Right forelimb (tissue), 1 donor: ENCODE measurements around the gene CFAP100.

Experiments used
- DNase-seq: peaks from one replicate; pipeline ENCODE4 v3.0.0-alpha.2; 2018

CFAP100 gene

DNA sequence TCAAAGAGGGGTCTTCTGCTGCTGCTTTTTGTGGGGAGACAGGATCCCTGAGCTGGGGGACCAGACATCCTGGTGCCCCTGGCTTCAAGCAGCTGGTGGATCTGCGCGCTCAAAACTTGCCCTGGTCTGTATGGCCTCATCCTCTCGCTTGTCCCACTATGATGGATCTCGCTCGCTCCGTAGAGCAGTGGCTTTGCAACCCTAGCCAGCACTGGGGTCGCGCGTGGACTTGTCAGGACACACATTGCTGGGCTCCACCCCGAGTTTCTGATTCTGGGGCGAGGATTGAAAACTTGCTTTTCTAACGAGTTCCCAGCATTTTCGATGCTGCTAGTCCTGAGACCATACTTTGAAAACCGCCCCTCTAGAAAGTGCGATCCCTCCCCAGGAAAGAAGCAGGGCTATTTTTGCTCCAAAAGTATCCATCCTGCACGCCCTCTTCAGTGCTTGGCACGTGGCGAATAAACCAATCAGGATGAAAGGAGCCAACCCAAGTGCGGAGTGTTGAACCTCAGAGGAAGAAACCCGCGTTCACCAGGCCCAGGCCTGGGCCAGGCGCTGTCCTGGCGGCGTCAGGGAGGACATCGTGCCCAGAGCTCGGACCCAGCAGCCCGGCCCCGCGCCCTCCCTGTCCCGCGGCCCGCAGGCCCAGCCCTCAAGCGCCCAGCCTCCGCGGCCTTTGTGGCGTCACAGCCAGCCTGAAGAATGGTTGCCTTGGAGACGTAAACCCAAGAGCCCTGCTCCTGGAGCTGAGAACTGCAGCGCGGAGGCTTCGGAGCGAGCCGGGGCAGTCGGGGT is at the start of gene CFAP100:
Gene CFAP100 (plus strand): TSS at position 731 of the 798 bp plus-strand sequence. CDS start 1,092 bp downstream, outside the sequence.
- DNase-seq = peak; percentile 58

DNA sequence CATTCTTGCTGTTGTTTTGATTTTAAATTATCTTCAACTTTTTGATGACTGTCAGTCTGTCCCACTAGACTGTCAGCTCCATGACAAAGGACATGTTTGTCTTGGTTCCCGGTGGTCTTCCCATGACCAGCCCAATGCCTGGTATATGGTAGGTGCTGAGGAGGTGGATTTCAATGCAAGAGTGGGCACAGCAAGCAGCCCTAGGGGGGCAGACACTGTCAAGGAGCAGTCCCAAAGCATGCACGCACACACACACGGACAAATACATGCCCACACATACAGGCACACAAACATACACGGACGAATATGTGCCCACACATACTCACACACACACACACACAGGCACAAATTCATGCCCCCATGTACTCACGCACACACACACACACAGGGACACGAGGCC is 49.5 kb upstream of the CFAP100 start:
- peak; percentile 15 for DNase-seq

DNA sequence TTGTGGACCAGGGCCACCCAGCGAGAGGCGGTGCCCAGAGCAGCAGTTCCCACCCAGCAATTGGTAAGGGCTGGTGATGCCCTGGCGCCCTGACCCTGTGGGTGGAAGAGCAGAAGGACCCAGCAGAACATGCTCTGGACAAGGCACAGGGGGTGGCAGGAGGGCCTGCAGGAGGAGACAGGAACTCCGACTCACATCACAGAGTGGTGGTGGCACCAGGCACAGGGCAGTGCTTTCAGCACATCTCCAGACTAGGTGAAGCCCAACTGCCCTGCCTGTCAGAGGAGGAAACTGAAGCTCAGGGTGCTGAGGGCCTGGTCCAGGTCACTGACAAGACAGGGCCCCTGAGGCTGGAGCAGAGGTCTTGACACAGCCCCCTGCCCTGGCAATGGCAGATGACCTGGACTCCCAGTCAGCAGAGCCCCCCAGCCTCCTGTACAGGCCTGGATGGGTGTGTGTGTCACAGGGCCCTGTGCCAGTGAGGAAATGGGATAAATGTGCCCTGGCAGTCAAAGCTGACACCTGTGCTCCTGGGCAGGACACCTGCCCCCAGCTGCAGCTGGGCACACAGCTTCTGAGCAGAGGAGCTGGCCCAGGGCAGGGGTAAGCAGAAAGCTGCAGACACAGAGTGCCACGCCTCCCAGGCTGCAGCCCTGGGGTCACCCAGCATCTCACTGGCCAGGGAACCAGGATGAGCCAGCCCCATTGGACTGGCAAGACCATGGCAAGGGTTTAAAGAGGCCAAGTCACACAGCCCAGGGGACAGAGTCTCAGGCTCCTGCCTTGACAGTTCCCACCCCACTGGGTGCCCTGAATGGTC is 48.9 kb upstream of the CFAP100 start:
- DNase-seq = peak; percentile 36

- DNase-seq = no peak
These were observed 48.2 kb upstream of the CFAP100 start for GRCh38 chr3:126346466-126346865.

DNA sequence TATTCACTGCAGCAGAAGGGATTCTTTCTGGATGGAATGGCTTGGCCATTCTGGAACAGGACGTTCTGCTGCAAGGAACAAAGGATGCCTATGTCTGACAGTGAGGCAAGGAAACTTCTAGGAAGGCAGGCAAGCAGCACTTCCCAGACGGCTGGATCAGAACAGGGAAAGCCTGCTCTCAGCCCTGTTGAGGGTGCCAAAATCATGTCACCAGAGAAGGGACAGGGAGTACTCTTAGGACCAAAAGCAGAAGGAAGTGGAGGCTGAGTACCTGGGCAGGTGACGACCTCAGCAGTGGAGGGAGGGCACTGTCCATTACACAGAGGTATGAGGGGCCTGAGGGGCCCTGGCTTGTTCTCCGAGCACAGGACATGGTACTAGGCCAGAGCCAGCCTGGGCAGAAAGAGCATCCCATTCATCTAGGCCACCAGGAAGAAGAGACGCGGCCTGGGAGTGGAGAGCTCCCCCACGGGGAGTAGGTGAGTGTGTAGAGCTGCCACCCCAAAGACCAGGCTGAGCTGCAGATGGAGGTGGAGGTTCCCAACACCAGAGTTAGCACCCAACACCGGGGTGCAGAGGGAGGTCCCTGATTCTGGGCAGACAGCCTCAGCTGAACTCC is 47.1 kb upstream of the CFAP100 start:
- peak; percentile 15 for DNase-seq

DNA sequence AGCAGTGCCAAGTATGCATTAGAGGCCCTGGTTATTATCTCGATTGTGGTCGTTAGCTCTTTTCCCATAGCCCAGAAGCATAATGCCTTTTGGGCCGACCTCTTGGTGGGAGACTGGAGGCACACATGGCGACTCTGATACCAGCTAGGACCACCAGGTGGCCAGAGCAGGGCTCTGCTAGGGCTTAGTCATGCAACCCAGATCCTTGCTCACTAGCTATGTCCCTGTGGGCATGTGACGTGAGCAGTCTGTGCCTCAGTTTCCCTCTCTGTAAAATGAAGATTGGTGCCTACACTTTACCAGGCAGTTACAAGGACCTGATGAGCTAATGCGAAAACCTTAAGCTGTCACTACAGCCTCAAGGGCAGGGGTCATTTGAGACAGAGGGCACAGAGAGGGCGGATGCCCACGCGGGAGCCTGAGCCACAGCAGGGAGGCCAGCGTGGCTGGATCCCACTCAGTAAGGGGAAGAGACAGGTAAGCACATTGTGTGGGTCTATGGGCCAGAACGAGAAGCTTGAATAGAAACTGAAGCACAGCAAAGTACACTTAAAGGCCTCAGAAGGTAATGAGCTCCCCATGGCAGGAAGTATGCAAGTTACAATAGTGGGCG is 46.3 kb upstream of the CFAP100 start:
- peak; percentile 12 for DNase-seq

GRCh38 chr3:126349071-126349470 is 45.6 kb upstream of the CFAP100 start:
- peak; percentile 5 for DNase-seq

- DNase-seq = peak; percentile 41
These were observed 44.9 kb upstream of the CFAP100 start for GRCh38 chr3:126349611-126350501.

DNA sequence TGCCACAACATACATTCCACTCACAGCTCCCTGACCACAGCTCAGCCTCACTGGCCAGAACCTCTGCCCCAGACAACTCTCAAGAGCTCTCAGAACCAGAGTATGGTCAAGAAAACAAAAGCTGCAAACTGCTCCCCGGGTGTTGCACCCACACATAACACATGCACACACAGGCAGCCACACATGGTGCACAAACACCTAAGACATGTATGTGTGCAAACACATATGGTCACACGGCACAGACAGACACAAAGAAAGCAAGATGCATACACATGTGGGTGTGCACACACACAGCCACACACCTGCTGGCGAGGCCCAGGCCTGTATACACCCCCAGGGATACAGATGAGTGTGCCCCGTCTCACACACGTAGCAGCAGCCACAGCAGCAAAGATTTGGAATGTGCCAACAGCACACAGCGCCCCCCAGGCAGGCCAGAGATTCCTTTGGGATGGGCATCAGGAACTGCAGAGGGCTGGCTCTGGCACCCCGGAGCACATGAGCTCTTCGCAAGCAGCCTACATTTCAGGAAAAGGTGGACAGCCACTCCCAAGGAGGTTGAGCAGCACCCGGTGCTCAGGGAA is 44.1 kb upstream of the CFAP100 start:
- DNase-seq = peak; percentile 26

DNA sequence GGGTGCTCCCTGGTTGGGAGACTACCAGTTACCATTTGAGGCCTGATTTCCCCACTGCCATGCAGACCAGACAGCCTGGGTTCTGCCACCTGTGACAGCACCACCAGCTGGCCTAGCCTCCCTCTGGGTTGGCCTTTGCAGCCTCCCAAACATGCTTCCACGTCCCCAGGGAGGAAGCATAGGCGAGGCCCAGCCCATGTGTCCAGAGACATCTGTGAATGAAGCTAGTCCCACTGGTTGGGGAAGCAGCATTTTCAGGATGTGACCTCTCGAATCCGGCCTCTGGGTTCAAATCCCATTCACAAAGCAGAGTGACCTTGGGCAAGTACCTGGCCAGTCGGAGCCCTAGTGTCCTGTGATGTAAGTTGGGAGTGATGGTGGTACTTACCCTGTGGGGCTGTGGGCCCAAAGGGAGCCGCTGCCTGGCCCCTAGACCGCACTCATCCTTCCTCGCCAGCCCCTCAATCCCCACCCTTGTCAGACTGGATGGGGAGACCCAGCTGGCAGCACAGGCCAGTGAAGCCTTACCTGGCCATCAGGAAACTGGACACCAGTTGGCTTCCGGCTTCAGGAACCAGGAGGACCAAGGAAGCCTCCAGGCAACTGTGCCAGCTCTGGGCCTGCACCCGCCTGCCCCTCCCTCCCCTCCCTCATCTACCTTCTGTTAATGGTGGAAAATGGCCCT is 43.5 kb upstream of the CFAP100 start:
- DNase-seq = peak; percentile 20

DNA sequence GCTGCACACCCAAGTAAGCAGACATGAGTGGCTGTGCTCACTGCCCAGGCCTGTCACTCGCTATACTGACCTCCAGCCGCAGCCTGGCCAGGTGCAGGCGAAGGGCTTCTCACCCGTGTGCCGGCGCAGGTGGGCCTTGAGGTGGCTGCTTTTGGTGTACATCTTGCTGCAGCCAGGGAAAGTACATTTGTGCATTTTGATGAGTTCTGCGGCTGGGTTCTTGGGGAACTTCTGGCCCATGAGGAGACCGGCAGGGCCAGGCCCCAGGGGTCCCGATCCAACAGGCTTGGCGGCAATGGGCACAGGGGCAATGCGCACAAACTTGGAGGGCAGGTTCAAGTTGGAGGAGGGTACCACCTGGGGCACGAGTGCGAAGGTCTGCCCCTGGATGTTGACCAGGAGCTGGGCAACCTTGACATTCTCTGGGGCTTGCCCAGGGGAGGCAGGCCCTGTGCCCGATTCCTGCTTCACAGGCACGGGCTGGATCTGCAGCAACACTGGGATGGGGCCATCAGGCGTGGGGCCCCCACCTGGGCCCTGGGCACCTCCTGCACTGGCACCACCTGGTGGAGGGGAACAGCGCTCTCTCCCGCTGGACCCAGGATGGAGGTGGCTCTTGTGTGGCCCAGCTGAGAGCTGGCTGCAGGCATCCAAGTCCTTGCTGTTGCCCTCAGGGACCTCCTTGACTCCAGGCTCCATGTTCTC is 42.8 kb upstream of the CFAP100 start:
- DNase-seq = no peak

DNA sequence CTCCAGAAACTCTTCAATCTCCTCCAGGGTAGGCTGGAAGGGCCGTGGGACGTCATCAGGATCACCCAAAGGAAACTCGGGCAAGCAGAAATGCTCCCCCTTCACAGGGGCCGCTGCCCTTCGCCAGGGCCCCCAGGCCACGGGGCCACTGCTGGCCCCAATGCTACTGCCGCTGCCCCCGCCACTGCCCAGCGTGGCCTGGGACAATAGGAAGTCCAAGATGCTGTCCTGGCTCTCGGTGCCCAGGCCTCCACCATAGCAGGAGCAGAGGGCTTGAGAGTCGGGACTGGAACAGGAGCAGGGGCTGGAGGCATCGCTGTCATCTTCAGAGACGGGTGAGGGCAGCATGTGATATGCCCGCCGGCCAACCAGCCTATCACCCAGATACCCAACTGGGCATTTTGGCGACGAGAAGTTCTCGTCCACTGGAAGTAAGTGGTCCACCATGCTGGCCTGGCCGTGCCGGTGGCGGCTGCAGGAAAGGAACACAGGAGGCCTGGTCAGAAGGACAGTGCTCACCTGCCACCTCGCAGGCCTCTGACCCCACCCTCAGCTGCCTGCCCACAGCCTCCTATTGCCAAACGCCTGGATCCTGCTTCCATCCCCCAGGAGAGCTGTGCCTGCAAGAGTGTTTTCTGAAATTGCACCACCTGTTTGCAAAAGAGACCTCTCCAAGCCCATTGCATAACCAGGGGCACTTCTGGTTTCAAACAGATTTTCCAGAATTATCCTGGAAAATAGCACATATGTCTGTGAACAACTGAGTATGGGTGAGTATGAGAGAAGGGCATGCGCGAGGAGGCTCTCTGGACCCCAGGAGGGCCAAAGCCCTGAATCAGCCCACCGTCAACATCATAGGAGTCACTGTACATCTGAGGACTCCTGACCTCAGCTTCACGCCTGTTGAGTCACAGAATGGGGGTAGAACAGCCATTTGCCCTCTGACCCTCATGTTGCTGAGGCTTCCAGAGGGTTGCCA is 41.9 kb upstream of the CFAP100 start:
- no peak for DNase-seq

GRCh38 chr3:126353694-126354321 is 40.9 kb upstream of the CFAP100 start:
- no peak for DNase-seq

GRCh38 chr3:126354776-126355175 is 39.9 kb upstream of the CFAP100 start:
- no peak for DNase-seq

- DNase-seq = no peak
These were observed 39.5 kb upstream of the CFAP100 start for GRCh38 chr3:126355251-126355650.

GRCh38 chr3:126355777-126356372 is 38.8 kb upstream of the CFAP100 start:
- peak; percentile 83 for DNase-seq

DNA sequence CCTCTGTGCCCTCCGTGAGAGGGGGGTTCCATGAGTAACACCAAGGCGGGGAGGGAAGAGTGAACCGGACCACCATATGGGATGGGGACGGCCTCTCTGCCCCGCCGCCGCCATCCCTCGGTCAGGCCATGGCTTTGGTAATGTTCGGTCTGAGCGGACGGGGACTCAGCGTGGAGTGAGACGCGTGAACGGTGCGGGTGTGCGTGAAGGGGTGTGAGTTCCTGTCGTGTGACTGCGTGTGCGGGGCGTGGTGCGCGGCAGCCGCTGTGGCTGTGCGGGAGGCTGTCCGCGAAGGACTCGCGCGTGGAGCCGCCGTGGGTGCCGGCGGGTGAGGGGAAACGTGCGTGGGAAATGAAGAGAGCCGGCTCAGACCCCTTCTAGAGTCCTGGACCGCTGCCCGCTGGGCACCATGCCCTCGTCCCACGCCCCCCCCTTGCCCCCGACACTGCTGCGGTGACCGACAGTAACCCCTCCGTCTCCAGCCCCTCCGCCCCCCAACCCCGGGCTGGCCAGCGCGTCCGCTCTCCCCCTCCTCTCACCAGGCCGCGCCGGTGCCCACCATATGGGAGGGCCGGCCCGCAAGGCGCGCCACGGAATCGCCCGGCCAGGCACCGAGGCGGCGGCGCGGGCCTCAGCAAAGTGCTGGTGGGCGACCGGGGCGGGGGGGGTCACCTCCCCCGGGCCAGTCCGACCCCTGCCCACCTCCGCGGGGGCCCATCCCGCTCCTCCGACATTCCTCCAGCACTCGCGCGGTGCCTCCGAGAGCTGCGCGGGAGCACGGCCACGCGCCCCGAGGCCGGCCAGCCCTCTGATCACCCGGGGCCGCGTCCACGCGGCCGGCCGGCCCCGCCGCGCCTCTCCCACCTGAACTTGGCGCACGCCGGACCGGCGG is 38.1 kb upstream of the CFAP100 start:
- DNase-seq = no peak
